Thymus (tissue), 11 donors: ENCODE measurements around the gene HOXA10. TPM values are rescaled to one million over a fixed set of nuclear protein-coding genes. Genes with fewer than 3 reads are reported as not detected.
A peak's percentile ranks its signal among the peaks of the same experiment; 100 is the strongest.

Source experiments
- DNase-seq, 9 donors: peaks; one replicate each; pipeline ENCODE4 v3.0.0-alpha.2; 2013; ENCODE audit warnings: low spot score in 9 of 9, low read depth in 6 of 9, missing footprints in 1 of 9
- H3K27ac ChIP-seq, 2 donors: one replicate each; pipeline ENCODE4 v1.5.1; 2013; ENCODE audit warnings: control low read depth in 1 of 2, low read depth in 1 of 2, low read length in 1 of 2, mild to moderate bottlenecking in 1 of 2, moderate library complexity in 1 of 2
- H3K27me3 ChIP-seq, 2 donors: one replicate each; pipeline ENCODE4 v1.5.1; 2013; ENCODE audit warnings: low read length in 1 of 2; ENCODE audit not compliant: control insufficient read depth in 2 of 2, insufficient read depth in 1 of 2
- H3K36me3 ChIP-seq, 2 donors: one replicate each; pipeline ENCODE4 v1.5.1; 2013; ENCODE audit warnings: low read length in 1 of 2, mild to moderate bottlenecking in 1 of 2, moderate library complexity in 1 of 2; ENCODE audit not compliant: control insufficient read depth in 2 of 2, insufficient read depth in 2 of 2
- H3K4me1 ChIP-seq, 2 donors: one replicate each; pipeline ENCODE4 v1.5.1; 2013; ENCODE audit warnings: low read length in 2 of 2; ENCODE audit not compliant: control insufficient read depth in 2 of 2, insufficient read depth in 2 of 2
- H3K4me3 ChIP-seq, 2 donors: one replicate each; pipeline ENCODE4 v1.5.1; 2013; ENCODE audit warnings: low read length in 2 of 2, control low read depth in 1 of 2, mild to moderate bottlenecking in 1 of 2
- H3K9me3 ChIP-seq, 2 donors: one replicate each; pipeline ENCODE4 v1.5.1; 2013; ENCODE audit warnings: low read length in 1 of 2, mild to moderate bottlenecking in 1 of 2; ENCODE audit not compliant: control insufficient read depth in 2 of 2, insufficient read depth in 1 of 2
- WGBS: extraction: QIAGEN DNeasy Blood & Tissue Kit; methylation state at CpG from one replicate; pipeline ENCODE4 v1.1.7; 2013; 5-methylcytosine and 5-hydroxymethylcytosine counted together
- polyA plus RNA-seq: library from polyadenylated mRNA; stranded (reverse); fragments of 200-250 nt; gene quantifications from one replicate; pipeline ENCODE4 v1.2.3, GENCODE V29; 2013
- total RNA-seq: library from RNA; stranded (reverse); fragments of 120-200 nt; gene quantifications from one replicate; pipeline ENCODE4 v1.2.4, GENCODE V29; 2013
- donor health status: healthy.

The HOXA10 gene
- total and polyA plus RNA-seq, 2 donors: 1.1 to 3.5 TPM

GRCh38 chr7:27165996-27166530, 8.1 kb downstream of the HOXA10 start:
- H3K27ac ChIP-seq: no peak overlapping the region
- no peak for DNase-seq
- H3K4me1 ChIP-seq: peaks cover 31 to 55% of the 10 kb centered on the region in 2 donors
- WGBS: 2% methylated on average over 46 of the region's 46 CpGs
- peaks cover 54 to 100% of the 10 kb centered on the region in 2 donors for H3K27me3 ChIP-seq
- H3K9me3 ChIP-seq: peaks cover 0 to 17% of the 10 kb centered on the region in 2 donors
- peaks cover 0 to 3% of the 10 kb centered on the region in 2 donors for H3K36me3 ChIP-seq
- H3K4me3 ChIP-seq: peak overlapping the region; percentile 14 to 36

- H3K27ac ChIP-seq: no peak within 1 kb of the TSS
- peaks cover 61 to 100% of the 10 kb centered on the region in 2 donors for H3K27me3 ChIP-seq
- no peak for DNase-seq
- 1% methylated on average over 82 of the region's 82 CpGs for WGBS
- H3K4me3 ChIP-seq: peak within 1 kb of the TSS; percentile 14 to 36
- peaks cover 0 to 3% of the 10 kb centered on the region in 2 donors for H3K36me3 ChIP-seq
- H3K4me1 ChIP-seq: peaks cover 35 to 61% of the 10 kb centered on the region in 2 donors
- peaks cover 0 to 17% of the 10 kb centered on the region in 2 donors for H3K9me3 ChIP-seq
Measured at GRCh38 chr7:27165089-27165995, 8.8 kb downstream of the HOXA10 start, which contains the start of gene HOXA9. TSS of gene HOXA9 (minus strand) at chr7:27165537. CDS start at chr7:27165457, 80 bp downstream.

DNA sequence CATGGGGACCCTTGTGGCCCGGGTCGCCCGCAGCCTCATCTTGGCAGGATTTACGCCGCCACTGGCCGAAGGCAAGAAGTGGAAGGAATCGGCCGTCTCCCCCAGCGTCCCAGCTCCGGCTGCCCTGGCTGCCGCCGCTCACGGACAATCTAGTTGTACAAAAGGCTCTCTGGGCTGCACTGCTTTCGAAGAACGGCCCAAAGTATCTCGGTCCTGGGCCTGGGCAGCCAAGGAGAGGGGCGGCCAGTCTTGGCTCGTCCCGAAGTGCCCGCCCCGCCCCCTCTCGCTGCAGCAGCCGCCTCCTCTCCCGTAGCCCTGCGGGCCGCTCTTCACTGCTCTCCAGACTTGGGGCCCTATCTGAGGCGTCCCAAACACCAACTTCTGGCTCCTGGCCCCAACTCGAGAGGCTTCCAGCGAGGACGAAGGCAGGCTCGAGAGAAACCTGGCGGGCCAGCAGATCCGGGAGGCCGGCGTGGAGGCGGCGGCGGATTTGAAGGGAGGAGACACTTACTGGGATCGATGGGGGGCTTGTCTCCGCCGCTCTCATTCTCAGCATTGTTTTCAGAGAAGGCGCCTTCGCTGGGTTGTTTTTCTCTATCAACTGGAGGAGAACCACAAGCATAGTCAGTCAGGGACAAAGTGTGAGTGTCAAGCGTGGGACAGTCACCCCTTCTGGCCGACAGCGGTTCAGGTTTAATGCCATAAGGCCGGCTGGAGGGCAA, 9.6 kb downstream of the HOXA10 start:
- Histone ChIP-seq H3K4me3 (peak overlapping the region; percentile 14 to 36), H3K9me3 (peaks cover 0 to 22% of the 10 kb centered on the region in 2 donors), H3K27me3 (peaks cover 68 to 100% of the 10 kb centered on the region in 2 donors), H3K36me3 (peaks cover 0 to 3% of the 10 kb centered on the region in 2 donors), H3K27ac (no peak overlapping the region), H3K4me1 (peaks cover 34 to 62% of the 10 kb centered on the region in 2 donors)
- 4% methylated on average over 47 of the region's 47 CpGs for WGBS
- no peak for DNase-seq

DNA sequence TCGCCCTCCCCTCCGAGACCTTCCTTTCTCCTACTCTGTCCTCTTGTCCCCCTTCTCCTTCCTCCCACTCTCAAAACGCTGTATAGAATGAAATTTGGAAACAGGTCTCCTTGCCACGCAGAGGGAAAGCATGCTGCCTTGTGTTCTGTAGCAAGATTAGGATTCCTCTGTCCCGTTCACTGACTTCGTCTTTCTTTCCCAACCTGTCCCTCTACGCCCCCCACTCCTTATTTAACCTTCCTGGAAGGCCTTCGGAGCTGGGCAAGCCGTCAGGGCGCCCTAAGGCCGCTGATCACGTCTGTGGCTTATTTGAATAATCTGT, 10.1 kb downstream of the HOXA10 start:
- 18% methylated on average over 12 of the region's 12 CpGs for WGBS

DNA sequence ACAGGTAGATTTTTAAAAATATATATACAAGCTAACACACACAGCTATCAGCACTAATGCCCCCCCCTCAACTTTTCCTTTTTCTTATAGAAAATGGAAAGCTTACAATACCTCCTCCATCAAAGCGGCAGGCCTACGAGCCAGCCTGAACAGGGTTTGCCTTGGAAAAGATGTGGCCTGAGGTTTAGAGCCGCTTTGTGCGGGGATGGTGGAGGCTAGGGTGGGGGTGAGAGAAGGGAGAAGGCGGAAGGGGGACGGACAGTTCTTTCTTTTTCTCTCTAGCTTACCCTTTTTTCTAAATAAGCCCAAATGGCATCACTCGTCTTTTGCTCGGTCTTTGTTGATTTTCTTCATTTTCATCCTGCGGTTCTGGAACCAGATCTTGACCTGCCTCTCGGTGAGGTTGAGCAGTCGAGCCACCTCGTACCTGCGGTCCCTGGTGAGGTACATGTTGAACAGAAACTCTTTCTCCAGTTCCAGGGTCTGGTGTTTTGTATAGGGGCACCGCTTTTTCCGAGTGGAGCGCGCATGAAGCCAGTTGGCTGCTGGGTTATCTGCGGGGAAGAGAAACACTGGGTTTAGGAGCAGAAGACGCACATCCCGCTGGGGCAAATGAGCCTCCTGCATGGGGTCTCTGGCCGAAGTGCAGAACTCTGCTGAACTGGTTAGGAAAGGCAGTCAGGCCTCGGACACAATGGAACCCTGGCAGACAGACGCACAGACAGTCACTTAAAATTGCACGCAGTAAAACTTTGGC, 10.7 kb downstream of the HOXA10 start:
- DNase-seq: no peak
- Histone ChIP-seq H3K36me3 (peaks cover 0 to 3% of the 10 kb centered on the region in 2 donors), H3K4me1 (peaks cover 34 to 59% of the 10 kb centered on the region in 2 donors), H3K4me3 (no peak overlapping the region), H3K27me3 (peaks cover 79 to 100% of the 10 kb centered on the region in 2 donors), H3K27ac (no peak overlapping the region), H3K9me3 (peaks cover under 1 to 24% of the 10 kb centered on the region in 2 donors)
- 26% methylated on average over 24 of the region's 24 CpGs for WGBS

More for the DNA sequence above, 10.1 kb downstream of the HOXA10 start:
- no peak for DNase-seq
- peaks cover 0 to 3% of the 10 kb centered on the region in 2 donors for H3K36me3 ChIP-seq
- peaks cover 0 to 22% of the 10 kb centered on the region in 2 donors for H3K9me3 ChIP-seq
- no peak overlapping the region for H3K4me3 ChIP-seq
- peaks cover 73 to 100% of the 10 kb centered on the region in 2 donors for H3K27me3 ChIP-seq
- peaks cover 34 to 59% of the 10 kb centered on the region in 2 donors for H3K4me1 ChIP-seq
- H3K27ac ChIP-seq: no peak overlapping the region

- no peak overlapping the region for H3K4me3 ChIP-seq
- no peak overlapping the region for H3K27ac ChIP-seq
- no peak for DNase-seq
- peaks cover 39 to 57% of the 10 kb centered on the region in 2 donors for H3K4me1 ChIP-seq
- H3K36me3 ChIP-seq: peaks cover 0 to 3% of the 10 kb centered on the region in 2 donors
- WGBS: 61% methylated on average over 7 of the region's 7 CpGs
- H3K27me3 ChIP-seq: peaks cover 86 to 100% of the 10 kb centered on the region in 2 donors
- H3K9me3 ChIP-seq: peaks cover 3 to 26% of the 10 kb centered on the region in 2 donors
Measured at GRCh38 chr7:27162561-27163287, 11.4 kb downstream of the HOXA10 start.

- peaks cover 3 to 29% of the 10 kb centered on the region in 2 donors for H3K9me3 ChIP-seq
- WGBS: 46% methylated on average over 30 of the region's 30 CpGs
- peaks cover 88 to 100% of the 10 kb centered on the region in 2 donors for H3K27me3 ChIP-seq
- no peak overlapping the region for H3K4me3 ChIP-seq
- H3K36me3 ChIP-seq: peaks cover 0 to 3% of the 10 kb centered on the region in 2 donors
- no peak for DNase-seq
- H3K27ac ChIP-seq: no peak overlapping the region
- peaks cover 35 to 60% of the 10 kb centered on the region in 2 donors for H3K4me1 ChIP-seq
Measured at GRCh38 chr7:27161721-27162560, 12.2 kb downstream of the HOXA10 start.
